HG03354 (cell line): ENCODE data around the gene RAPGEF2.

Source experiments
- ATAC-seq: cut with Tn5 transposase; IDR thresholded peaks from one replicate; pipeline ENCODE4 v1.9.1; 2021; ENCODE audit warnings: mild to moderate bottlenecking; ENCODE audit not compliant: unreplicated experiment, poor library complexity, severe bottlenecking

Gene RAPGEF2

DNA sequence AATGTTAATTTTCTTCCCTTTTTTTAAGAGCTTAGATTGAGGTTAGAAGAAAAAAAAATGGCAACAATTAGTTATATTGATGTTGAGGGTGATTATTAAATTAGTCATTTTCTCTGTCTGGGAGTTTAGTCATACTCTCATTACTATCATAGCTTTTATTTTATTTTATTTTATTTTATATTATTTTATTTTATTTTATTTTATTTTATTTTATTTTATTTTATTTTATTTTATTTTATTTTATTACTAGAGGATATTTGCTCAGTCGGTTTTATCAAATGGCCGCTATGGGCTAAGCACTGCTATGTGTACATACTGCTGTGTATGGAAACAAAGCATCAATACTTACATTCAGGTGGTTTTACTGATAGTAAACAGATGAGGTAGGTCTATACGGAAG is 239.5 kb downstream of the RAPGEF2 start:
- no peak for ATAC-seq

DNA sequence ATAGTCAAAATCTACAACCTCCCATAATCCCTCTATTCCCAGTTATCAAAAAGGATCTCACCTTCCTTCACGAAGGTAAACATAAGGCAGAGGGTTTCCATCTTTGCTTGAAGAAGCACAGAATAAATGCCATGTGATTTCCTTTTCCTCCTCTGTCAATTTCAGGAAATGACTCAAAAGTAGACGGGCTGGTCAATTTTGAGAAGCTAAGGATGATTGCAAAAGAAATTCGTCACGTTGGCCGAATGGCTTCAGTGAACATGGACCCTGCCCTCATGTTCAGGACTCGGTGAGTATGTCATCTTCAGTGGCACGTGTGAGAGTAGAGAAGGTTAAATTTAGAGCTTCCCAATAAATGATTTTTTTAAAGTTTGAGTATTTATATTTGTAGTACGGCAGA is 240.2 kb downstream of the RAPGEF2 start:
- no peak for ATAC-seq

DNA sequence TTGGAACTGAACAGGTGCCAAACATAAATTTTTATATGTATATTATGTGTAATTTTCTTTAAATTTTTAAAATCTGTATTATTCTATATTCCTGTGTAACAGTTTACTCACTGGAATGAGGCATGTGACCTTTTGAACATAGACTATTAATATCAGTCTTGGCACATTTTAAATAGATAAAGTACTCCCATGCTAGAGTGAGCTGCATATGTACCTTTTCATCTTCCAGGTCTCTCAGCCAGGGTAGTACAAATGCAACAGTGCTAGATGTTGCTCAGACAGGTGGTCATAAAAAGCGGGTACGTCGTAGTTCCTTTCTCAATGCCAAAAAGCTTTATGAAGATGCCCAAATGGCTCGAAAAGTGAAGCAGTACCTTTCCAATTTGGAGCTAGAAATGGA is 242.0 kb downstream of the RAPGEF2 start:
- no peak for ATAC-seq

DNA sequence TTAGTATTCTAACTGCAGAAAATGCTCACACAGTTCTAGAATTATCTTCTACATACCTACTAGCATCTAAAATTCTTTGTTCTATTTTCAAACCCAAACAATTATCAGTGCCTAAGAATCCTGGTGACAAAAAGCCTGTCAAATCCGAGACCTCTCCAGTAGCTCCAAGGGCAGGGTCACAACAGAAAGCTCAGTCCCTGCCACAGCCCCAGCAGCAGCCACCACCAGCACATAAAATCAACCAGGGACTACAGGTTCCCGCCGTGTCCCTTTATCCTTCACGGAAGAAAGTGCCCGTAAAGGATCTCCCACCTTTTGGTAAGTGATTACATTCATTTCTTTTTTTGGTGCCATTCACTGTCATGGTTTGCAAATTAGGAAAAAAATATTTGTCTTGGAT is 243.8 kb downstream of the RAPGEF2 start:
- no peak for ATAC-seq

DNA sequence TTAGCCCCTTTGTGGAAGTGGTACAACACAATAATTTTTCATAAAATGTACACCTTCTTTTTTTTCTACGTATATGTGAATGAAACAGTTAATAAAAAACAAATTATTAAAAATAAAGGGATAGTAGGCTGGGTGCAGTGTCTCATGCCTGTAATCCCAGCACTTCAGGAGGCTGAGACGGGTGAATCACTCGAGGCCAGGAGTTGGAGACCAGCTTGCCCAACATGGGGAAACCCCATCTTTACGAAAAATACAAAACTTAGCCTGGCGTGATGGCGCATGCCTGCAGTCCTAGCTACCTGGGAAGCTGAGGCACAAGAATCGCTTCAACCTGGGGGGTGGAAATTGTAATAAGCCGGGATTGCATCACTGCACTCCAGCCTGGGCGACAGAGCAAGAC is 244.9 kb downstream of the RAPGEF2 start:
- no peak for ATAC-seq

DNA sequence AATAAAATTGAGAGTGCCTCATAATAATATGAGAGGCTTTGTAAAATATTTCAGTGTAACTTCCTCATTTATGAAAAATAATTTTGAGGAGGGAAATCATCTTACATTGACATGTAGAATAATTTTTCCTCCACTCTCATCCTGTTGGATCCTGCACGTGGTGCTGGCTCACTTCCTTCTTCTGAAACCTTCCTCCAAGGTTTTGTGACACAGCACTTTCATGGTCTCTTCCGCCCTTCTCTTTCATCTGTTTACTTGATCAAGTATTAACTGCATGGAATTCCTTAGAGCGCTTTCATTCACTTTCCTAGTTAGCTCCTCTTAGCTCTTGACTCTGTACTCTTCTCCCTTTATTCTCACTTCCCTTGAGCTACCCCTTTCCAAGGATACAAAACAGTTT is 246.5 kb downstream of the RAPGEF2 start:
- no peak for ATAC-seq

DNA sequence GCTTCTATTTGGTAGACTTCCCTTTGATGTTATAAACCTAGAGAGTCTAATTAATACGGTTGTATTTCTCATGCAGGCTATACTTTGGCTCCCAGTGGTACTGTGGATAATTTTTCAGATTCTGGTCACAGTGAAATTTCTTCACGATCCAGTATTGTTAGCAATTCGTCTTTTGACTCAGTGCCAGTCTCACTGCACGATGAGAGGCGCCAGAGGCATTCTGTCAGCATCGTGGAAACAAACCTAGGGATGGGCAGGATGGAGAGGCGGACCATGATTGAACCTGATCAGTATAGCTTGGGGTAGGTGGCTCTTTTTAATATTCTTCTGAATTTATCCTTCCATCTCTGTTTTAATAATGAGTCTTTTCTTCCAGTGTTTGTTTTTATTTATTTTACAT is 249.7 kb downstream of the RAPGEF2 start:
- ATAC-seq, result no peak

DNA sequence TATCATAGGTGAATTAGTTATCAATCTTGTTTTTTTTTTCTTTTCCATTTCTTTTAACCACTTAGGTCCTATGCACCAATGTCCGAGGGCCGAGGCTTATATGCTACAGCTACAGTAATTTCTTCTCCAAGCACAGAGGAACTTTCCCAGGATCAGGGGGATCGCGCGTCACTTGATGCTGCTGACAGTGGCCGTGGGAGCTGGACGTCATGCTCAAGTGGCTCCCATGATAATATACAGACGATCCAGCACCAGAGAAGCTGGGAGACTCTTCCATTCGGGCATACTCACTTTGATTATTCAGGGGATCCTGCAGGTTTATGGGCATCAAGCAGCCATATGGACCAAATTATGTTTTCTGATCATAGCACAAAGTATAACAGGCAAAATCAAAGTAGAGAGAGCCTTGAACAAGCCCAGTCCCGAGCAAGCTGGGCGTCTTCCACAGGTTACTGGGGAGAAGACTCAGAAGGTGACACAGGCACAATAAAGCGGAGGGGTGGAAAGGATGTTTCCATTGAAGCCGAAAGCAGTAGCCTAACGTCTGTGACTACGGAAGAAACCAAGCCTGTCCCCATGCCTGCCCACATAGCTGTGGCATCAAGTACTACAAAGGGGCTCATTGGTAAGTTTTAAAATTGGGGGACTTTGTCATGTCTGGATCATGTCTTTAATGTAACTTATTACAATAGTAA is 250.7 kb downstream of the RAPGEF2 start:
- no peak for ATAC-seq

DNA sequence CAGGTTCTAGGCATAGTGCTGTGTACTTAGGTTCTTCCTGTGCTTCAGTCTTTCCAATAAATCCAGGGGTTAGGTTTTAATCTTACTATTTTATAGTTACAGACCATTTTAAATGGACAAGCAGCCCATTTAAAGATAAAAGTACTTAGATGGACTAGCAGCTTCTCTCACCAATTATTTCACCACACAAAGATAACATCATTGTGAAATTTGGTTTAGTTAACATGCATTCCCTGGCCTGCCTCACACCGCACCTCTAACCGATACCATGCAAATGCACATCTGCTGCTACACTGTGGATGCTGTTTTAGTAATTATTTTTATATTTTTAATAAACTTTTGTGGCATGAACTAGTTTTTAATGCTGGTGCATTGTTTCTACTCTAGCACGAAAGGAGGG is 252.6 kb downstream of the RAPGEF2 start:
- ATAC-seq, result no peak

DNA sequence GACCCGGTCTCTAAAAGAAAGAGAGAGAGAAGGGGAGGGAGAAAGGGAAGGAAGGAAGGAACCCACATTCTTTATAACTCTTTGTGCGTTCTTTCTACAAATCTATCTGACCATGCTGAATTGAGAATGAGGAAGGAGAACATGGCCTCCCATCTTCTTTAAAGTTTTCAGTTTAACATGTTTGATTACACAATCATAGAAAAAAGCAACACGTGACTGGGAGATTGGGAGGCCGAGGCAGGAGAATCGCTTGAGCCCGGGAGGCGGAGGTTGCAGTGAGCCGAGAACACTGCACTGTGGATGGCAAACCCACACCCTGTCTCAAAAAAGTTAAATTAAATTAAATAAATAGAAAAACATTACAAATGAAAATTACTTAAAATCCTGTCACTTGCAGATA is 254.5 kb downstream of the RAPGEF2 start:
- ATAC-seq, result no peak

DNA sequence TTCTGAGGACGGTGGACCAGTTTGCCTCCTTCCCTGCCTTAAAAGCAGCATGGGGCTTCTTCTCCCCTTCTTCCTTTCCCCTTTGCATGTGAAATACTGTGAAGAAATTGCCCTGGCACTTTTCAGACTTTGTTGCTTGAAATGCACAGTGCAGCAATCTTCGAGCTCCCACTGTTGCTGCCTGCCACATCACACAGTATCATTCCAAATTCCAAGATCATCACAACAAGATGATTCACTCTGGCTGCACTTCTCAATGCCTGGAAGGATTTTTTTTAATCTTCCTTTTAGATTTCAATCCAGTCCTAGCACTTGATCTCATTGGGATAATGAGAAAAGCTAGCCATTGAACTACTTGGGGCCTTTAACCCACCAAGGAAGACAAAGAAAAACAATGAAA is 255.3 kb downstream of the RAPGEF2 start:
- no peak for ATAC-seq

DNA sequence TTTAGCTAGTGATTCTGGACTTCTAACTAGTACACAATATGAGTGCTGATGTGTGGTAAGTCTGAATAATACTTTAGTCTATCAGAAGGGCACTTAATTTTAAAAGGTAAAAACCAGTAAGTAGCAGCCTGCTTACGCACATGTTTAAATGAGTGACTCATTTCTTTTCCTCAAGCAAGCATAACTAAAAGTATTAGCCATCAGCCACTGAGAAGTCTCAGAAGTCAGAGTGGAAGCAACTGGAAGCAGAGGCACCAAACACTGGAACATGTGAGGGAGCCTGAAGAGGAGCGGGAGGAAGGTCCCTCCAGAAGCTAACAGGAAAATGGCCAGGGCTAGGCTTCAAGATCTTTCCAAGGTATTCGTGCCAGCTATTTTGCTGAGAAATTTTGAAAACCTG is 257.7 kb downstream of the RAPGEF2 start:
- no peak for ATAC-seq

DNA sequence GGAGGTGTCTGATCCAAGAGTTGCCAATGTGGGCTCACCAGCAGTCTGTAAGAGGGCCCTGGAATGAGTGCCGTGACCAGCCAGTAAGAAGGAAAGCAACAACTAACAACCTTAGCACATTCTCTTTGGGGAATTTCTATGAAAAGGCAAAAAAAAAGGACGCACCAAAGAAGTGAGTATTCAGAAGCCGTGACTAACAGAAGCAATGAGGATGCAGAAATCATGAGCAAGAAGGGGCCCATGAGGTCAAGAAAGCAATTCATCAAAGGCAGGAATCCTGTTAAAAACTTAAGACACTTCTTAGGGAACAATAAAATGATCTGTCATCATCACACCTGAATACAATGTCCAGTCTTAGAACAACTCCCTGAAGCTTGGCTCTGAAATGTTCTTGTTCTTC is 260.5 kb downstream of the RAPGEF2 start:
- ATAC-seq, result no peak

DNA sequence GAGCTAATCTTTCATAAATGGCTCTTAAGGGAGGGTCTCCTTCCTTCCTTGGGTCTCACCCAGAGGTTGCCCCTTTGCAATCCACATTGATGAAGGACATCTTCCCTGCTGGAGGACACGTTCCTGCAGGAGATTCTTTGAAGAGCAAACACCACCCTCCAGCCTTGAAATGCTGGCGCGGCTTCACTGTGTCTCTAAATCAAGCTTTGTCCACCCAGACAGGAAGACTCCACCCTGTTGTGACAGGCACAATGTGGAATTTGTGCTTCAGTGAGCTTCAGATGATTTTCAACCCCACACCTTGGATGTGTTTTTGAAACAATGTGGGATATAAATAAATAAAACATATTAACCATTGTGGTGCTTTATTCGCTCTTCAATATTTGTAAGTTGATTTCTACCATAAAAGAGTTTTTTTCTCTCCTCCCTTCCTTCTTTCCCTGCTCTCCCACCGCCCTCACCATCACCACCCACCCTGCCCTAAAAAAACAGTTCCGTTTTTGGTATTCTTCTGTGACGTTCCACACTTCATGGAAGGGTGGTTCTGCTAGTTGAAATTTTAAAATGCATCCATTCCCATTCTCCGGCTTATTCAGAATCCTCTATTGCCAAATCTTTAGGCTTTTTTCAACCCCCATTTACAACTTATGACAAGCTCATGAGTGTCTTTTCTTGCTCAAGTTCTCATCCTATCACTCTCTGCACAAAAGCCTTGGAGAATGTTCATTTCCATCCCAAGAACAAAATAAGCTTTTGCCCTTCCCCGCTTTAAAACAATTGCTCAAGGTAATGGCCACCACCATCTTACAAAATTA is 264.3 kb downstream of the RAPGEF2 start:
- ATAC-seq, result no peak

DNA sequence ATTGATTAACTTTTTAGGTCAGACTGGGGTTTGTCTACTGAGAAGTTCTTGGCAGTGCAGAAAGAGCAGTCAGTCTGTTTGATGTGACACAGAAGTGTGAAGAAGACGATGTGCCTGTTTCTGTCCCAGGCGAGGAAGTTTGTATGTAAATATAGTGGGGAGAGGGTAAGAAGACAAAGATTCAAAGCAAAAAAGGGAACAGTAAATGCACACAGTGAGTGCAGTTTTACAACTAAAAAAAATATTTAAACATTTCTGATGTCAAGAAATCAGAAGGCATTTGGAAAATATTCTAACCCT is 264.9 kb downstream of the RAPGEF2 start:
- peak; percentile 51 for ATAC-seq

DNA sequence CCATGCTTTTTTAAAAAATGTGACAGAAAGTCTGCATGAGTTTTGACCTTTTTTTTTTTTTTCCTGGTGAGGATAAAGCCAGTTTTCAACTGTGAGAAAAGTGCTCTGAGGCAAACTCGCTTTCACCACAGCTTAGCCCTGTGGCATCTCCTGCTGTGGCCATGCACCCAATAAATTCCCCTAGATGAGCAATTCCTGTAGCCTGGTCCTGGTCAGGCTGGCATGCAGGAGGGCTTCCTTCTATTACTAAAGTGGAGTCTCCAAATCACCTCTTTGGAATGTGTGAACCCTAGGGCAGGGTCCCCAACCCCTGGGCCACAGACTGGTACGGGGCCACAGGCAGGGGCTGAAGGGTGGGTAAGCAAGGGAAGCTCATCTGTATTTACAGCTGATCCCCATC is 265.4 kb downstream of the RAPGEF2 start:
- ATAC-seq, result no peak

DNA sequence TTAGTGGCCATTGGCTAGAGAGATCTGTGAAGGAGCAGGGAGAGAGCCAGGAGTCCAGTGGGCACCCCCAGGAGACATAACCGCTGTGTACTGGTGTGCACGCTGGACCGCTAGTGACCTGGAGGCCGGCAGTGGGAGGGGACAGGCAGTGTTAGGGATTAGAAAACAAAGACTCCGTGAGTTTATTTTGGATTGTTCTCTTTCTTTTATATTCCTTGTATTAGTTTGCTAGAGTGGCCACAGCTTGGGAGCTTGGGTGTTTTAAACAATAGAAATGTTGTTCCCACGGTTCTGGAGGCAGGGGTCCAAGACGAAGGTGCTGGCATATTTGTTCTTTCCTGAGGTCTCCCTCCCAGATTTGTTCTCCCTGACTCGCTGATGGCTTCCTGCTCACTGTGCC is 266.4 kb downstream of the RAPGEF2 start:
- no peak for ATAC-seq

DNA sequence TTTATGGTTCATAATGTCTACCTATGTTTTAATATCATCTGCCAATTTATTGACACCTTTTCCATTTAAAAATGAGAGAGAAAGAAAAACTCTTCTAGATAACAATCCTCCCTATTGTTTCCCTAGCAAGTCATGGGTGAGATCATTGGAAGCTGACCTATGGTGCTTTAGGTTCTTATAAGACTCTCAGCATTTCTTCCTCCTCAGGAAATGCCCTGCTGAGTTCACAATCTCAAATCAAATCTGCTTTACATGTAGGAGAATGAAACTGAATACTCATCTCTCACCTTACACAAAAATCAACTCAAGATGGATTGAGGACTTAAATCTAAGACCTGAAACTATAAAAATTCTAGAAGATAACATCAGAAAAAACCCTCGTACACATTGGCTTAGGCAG is 267.4 kb downstream of the RAPGEF2 start:
- no peak for ATAC-seq

DNA sequence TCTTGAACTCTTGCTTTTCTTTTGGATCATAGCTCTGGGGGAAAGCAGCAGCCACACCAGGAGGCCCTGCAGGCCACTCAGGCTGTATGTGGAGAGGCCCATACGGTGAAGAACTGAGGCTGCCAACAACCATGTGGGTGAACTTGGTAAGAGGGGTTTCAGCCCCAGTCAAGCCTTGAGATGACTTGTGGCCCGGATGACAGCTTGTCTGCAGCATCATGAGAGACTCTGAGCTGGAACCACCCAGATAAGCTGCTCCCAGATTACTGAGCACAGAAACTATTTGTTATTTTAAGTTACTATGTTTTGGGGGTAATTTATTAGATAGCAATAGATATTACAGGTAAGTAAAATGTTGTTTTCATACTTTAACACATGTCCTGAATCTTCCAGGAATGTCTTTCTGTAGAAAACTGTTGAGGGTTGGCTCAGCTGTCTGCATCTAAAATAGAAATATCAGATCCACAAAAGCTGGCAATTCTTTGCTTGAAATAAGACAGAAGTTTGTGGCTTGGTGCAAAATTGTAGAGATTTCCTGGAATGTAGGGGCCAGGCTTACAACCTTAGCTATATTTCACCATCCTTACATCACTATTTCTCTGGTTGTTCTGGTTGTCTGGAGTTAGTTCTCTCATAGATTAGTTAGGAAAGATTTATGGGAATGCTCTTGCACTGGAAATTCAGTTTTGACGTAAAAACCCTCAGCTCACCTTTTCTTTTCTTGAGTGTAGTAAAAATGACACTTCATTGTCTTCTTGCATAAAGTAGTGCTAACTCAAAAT is 272.1 kb downstream of the RAPGEF2 start:
- no peak for ATAC-seq

DNA sequence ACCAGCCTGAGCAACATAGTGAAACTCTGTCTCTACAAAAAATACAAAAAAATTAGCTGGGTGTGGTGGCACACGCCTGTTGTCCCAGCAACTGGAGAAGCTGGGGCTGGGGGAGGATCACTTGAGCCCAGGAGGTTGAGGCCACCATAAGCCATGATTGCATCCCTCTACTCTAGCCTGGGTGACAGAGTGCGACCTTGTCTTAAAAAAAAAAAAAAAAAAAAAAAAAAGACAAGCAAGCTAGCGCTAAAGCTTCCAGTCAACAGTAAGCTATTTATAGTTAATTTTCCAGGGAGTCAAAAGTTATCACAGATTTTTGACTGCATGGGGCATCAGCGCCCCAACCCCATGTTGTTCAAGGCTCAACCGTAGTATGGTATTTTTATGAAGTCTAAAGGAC is 273.4 kb downstream of the RAPGEF2 start:
- ATAC-seq, result no peak

DNA sequence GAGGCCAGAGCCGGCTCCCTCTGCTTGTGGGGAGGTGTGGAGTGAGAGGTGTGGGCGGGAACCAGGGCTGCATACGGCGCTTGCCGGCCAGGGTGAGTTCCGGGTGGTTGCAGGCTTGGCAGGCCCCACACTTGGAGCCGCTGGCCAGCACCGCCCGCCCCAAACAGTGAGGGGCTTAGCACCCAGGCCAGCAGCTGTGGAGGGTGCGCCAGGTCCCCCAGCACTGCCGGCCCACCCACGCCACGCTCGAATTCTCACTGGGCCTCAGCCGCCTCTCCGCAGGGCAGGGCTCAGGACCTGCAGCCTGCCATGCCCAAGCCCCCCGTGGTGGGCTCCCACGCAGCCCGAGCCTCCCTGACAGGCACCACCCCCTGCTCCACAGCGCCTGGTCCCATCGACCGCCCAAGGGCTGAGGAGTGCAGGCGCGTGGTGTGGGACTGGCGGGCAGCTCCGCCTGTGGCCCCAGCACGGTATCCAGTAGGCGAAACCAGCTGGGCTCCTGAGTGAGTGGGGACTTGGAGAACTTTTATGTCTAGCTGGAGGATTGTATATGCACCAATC is 275.3 kb downstream of the RAPGEF2 start:
- ATAC-seq, result no peak
